GM15510 (cell line): ENCODE results near the gene C6orf52.

ENCODE experiments used
- POLR2A ChIP-seq: IDR thresholded peaks from 3 replicates; pipeline ENCODE4 v1.6.1; 2011; ENCODE audit warnings: borderline replicate concordance; ENCODE audit not compliant: insufficient read length; ENCODE audit errors: extremely low read depth

Gene C6orf52

DNA sequence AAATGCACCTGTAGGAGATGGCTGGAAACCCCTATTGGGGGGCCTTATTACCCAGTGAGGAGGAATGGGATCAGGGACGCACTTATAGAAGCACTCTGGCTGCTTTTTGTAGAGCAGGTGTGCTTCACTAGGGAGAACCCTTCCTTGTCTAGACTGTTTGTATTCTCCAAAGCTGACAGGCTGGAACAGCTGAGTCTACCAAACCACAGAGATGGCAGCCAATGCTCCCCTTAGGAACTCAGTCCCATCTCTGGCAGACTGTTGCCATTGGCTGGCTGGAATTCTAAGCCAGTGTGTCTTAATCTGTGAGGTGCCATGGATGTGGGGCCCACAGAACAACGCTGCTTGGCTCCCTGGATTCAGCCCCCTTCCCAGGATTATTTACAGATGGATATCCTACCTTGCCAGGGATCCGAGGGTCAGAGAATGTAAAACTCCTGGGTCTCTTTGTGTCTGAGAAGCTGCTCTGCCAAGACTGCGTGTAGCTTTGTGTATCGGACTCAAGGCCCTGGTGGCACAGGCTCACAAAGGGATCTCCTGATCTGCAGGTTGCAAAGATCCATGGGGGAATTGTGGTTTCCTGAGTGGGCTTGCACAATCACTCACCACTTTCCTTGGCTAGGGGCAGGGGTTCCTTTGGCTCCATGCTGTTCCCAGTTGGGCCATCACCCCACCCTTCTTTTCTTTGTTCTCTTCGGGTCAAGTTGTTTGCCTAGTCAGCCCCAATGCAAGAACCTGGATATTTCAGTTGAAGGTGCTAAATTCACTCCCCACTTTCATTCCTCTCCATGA lies 26.1 kb downstream of the C6orf52 start:
- TF ChIP-seq POLR2A, result no peak

DNA sequence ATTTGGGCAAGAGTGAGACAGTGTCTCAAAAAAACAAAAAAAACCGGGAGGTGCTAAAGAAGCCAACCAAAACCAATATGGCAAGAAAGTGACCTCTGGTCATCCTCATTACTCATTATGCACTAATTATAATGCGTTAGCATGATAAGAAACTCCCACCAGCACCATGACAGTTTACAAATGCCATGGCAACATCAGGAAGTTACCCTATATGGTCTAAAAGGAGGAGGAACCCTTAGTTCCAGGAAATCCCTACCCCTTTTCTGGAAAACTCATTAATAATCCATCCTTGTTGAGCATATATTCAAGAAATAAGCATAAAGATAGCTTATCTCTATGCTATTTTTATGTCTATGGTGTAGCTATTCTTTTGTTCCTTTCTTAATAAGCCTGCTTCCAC lies 31.7 kb downstream of the C6orf52 start:
- TF ChIP-seq POLR2A, result no peak

- TF ChIP-seq POLR2A, result no peak
Observed at GRCh38 chr6:10662207-10662606, 32.2 kb downstream of the C6orf52 start.

DNA sequence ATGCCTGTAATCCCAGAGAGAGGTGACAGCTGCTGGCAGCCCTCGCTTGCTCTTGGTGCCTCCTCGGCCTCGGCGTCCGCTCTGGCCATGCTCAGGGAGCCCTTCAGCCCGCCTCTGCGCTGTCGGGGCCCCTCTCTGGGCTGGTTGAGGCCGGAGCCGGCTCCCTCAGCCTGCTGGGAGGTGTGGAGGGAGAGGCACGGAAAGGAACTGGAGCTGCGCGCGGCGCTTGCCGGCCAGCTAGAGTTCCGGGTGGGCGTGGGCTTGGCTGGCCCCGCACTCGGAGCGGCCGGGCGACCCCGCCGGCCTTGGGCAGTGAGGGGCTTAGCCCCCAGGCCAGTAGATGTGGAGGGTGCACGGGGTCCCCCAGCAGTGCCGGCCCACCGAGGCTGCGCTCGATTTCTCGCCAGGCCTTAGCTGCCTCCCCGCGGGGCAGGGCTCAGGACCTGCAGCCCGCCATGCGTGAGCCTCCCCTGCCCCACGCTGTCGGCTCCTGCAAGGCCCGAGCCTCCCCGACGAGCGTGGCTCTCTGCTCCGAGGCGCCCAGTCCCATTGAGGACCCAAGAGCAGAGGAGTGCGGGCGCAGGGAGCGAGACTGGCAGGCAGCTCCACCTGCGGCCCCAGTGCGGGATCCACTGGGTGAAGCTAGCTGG lies 34.6 kb downstream of the C6orf52 start:
- no peak for TF ChIP-seq POLR2A

- TF ChIP-seq POLR2A, result no peak
Observed at GRCh38 chr6:10658910-10659698, 35.3 kb downstream of the C6orf52 start.

GRCh38 chr6:10655508-10656055 lies 38.8 kb downstream of the C6orf52 start:
- TF ChIP-seq POLR2A, result no peak

DNA sequence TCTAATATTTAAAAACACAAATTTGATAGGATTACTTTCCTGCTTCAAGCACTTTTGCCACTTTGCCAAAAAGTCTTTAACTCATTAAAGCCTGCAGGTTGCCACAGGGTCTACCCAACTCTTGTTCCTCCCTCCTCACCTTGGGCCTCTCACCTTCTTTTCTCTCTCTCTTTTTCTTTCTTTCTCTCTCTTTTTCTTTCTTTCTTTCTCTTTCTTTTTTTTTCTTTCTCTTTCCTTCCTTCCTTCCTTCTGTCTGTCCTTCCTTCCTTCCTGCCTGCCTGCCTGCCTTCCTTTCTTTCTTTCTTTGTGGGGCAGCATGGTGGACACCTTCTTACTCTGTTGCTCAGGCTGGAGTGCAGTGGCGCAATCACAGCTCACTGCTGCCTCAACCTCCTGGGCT lies 50.2 kb downstream of the C6orf52 start:
- TF ChIP-seq POLR2A, result no peak

DNA sequence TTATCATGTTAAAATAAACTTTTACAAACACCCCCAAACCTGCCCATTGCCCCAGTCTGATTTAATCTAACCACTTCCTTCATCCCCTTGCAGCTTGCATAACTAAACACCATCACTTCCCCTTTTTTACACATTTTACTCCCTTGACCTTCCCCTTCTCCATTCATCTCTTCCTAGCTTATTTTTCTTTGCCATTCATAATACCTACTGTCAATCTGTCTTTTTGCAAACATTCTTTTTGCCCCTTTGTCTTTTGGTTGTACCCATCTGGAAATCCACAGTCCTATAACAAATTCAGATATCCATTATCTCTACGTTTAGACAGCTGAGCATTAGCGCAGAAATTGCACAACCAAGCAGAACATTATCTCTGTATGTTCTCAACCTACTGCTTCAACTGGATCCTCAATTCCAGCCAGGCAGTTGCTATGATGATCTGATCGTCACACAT lies 51.2 kb downstream of the C6orf52 start:
- TF ChIP-seq POLR2A, result no peak

- no peak for TF ChIP-seq POLR2A
Observed at GRCh38 chr6:10641528-10641927, 52.9 kb downstream of the C6orf52 start.

GRCh38 chr6:10640412-10640811 lies 54.0 kb downstream of the C6orf52 start:
- no peak for TF ChIP-seq POLR2A

DNA sequence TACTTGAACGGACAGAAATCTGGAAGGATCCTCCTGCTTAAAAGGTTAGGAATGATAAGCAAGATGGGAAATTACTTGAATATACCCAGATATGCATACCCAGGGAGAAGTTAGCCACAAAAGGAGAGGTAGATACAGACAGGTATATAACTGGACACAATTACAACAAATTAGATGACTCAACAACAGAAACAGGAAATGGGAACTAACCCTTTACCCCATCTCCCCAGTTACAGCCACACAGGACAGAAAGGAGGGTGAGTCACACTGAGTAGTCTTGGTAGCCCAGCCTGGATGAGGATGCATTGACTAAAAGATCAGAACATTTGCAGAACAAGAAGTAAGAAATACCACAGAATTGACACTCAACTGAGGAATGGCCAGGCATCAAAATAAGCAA lies 61.2 kb downstream of the C6orf52 start:
- no peak for TF ChIP-seq POLR2A

DNA sequence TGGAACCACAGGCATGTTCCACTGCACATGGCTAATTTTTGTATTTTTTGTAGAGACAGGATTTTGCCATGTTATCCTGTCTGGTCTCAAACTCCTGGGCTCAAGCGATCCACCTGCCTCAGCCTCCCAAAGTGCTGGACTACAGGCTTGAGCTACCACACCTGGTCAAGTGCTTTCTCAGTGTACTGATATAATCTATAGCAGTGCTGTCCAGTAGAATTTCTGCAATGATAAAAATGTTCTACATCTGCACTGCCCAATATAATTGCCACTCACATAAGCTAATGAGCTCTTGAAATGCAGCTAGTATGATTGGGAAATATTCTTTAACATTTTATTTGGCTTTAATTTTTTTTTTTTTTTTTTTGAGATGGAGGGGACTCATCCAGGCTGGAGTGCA lies 64.2 kb downstream of the C6orf52 start:
- TF ChIP-seq POLR2A, result no peak

- TF ChIP-seq POLR2A, result no peak
Observed at GRCh38 chr6:10627800-10628199, 66.6 kb downstream of the C6orf52 start.

GRCh38 chr6:10626154-10626741 lies 68.2 kb downstream of the C6orf52 start:
- TF ChIP-seq POLR2A, result no peak

DNA sequence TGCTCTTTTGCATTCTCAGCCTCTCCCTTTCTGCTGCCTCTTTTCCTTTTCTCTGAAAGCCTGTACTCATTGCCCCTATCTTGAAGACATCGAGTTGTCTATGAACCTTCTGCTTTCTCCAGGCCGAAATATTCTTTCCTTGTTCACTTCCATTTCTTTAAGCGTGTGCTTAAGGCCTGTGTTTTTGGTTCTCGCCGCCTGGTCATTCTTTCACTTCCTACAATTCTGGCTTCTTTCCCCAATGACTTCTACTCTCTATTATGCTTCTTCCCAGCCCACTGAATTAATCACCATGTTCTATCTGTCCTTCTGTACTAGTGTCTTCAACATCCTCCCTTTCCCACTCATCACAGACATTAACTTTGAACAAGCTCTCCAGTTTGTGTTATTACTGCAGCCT lies 69.6 kb downstream of the C6orf52 start:
- no peak for TF ChIP-seq POLR2A
